Stimulated activated CD8-positive, alpha-beta memory T cell treated with anti-CD3 and anti-CD28 coated beads, Interleukin-4, amount 100 ng/mL, for 1 hour (primary cell): ENCODE measurements around the gene CD79B.
"Not testable (repeated sequence)": the region's sequence is repeated elsewhere in the genome, so short reads cannot be mapped to it uniquely, and the experiment has no call there.

Experiments used
- DNase-seq, 2 donors: peaks; one replicate each; pipeline ENCODE4 v3.0.0-alpha.2; 2020; ENCODE audit warnings: low read depth in 2 of 2, low spot score in 1 of 2

The CD79B gene

DNA sequence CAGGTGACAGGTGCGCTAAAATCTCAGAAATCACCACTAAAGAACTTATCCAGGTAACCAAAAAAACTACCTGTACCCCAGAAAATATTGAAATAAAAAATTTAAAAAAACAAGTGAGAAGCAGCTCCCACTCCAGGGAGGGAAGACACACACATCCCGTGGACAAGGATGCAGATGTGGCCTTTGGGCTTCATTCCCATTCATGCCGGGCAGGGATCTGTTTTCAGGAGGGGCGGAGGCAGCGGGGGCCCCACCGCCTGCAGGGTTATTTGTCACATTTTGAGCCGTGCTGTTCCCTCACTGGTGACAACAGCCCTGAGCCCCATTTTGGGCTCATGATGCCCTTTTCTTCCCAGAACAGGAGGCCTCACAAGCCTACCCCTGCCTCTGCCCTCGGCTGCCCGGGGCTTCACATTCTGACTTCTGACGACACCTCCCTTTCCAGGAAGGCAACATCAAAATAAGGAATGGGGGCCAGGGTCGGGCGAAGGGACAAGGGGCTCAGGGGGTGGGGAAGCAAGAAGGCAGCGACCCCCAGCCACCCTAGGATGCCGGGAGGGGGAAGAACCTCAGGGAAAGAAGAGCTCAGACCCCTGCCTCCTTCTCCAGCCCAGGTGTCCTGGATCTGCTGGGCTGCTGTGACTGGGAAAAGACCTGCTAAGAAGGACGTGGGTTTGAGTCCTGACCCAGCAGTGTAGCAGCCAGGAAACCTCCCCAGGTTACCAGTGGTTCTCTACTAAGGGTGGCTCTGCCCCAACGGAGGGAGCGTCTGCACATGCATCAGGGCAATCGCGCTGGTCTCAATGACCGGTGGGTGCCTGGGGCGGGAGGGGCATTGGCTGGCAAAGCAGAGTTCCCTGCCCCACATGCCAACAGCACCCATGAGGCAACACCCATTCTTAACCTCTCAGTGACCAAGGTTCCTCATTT, 2.3 kb upstream of the CD79B start:
- DNase-seq: no peak

DNA sequence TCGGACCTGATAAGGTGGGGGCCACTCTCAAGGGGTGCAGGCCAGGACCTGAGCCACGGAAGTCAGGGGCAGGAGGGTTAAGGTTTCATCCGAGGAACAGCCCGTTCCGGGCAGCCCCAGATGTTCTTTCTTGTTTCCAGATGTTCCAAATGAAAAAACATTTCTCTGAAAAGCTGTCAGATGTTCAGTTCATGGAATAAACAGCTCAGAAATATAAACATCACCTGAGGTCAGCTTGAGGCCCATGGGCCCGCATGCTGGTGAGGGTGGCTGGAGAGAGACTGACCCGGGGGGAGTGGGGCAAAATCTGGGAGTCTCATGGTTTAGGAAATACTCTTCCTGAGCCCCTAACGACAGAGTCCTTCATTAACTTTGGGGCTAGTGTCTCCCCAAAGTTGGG, 1.5 kb upstream of the CD79B start:
- DNase-seq: no peak

DNA sequence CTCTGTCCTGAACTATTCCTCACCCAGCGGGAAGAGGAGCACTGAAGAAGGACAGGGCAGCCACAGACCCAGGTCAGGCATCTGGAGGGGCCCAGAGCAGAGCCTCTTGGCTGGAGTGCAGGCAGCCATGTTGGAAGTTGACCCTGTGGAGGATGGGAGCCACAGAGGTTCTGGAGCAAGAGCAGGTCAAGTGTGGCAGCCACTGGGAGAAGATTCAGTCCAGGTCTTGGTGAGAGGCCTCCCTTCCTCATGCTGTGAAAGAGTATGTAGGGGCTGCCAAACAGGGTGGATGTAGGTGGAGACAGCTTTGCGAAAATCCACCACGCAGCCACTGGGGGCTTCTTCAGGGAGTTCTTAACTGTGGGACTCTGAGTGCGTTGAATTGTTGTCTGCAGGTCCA, 590 bp upstream of the CD79B start:
- DNase-seq: no peak

DNA sequence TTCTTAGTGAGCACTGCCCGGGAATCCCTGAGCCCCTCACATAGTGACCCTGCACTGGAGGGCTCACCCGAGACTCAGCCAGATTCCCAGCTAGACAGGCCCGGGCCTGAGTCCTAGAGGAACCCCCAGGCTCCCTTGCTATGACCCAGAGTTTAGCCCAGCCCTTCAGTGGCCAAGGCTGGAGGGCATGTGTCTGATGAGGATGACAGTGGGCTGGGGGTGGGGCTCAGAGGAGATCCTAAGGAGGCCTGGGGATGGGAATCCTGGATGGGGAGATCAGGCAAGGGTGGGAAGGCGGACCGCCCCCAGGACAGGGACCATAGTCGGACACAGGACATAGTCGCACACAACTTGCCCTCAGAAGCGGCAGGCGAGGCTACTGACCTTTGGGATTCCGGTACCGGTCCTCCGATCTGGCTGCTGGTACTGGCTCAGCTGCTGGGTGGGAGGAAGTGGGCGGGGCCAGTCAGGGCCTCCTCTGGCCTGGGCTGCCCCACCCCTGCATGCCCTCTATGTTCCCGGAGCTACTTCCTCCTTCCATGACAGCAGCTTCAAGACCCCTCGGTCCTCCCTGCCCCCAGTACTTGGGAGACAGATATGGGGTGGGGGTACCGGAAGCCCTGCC, 1.1 kb downstream of the CD79B start:
- DNase-seq: no peak

DNA sequence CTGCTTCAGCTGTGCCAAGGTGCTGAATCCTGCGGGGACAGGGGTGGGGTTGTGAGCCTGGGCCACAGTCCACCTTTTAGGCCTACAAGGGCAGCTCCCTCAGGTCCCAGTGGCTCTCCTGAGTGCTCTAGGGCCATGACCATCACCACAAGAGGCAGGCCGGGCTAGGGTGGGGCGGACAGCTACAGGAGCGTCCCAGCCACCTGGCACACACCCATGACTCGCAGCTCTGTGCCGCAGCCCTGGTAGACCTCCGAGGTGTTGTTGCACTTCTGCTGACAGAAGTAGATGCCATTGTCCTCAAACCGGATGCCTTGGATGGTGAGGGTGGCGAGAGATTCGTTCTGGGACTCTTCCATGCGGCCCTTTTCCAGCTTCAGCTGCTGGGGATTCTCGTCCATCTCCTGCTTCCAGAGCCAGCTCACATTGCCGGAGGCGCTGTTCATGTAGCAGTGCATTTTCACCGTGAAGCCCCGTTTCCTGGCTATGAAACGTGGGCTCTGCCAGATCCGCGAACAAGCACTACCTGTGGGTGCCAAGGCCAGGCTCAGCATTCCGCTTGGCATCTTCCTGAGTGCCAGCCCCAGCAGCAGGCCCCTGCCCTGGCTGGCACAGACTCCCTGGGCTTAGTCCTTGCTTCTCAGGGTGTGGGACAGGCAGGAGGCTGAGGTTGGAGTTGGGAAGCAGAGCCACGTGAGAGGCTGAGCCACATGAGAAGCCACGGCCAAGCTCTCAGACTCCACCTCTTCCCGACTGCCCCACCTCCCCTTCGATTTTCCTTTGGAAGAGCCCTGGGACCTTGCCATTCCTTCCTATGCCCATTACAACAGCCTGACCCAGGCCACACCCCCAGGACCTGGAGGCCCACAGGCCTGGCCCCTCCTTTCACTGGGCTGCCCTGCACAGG, 2.0 kb downstream of the CD79B start:
- DNase-seq: no peak

DNA sequence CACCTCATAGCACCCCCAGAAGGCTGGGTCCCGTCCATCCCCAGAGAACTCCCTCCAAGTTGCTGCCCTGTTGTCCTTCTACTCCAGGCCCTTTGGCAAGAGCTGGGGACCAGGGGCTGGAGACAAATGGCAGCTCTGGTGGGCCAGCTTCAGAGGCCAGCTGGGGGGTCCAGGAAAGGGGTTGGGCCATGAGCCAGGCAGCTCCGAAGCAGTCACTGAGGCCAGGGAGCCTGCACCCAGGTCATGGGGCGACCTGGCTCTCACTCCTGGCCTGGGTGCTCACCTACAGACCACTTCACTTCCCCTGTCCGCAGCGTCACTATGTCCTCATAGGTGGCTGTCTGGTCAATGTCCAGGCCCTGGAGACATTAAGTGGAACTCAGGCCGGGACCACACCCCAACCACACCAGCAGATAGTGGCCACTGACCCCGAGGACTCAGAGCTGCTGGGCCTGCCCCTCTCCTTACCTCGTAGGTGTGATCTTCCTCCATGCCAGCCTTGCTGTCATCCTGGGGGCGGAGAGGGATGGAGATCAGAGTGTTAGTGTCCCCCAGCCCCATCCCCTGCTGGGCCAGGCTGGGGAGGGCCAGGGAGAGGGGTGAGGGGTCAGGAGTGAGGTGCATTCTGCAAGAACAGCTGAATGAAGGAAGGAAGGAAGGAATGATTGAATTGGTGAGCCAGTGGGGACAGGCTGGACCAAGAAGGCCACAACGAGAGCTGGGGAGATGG, 3.0 kb downstream of the CD79B start:
- no peak for DNase-seq

DNA sequence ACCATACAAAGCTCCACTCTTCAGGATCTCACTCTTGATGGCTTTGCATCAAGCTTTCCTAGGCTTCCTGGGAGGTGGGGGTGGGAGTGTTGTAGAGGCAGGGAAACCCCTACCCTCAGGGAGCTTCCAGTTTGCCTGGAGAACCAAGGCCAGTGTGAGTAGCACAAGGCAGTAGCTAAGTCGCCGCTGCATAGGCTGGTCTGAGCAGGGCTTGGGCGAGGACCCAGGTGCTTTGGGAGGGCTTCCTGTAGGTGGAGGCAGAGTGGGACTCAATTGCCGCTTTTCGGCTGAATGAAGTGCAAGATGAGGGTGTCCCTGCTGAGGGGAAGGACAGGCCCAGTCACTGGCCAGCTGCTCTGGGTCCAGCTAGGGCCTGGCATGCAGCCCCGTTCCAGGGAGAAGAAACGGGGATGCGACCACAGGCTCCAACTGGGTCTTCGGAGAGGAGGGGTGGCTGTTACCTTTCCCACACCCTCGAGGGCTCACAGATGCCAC, 3.9 kb downstream of the CD79B start:
- DNase-seq: no peak

DNA sequence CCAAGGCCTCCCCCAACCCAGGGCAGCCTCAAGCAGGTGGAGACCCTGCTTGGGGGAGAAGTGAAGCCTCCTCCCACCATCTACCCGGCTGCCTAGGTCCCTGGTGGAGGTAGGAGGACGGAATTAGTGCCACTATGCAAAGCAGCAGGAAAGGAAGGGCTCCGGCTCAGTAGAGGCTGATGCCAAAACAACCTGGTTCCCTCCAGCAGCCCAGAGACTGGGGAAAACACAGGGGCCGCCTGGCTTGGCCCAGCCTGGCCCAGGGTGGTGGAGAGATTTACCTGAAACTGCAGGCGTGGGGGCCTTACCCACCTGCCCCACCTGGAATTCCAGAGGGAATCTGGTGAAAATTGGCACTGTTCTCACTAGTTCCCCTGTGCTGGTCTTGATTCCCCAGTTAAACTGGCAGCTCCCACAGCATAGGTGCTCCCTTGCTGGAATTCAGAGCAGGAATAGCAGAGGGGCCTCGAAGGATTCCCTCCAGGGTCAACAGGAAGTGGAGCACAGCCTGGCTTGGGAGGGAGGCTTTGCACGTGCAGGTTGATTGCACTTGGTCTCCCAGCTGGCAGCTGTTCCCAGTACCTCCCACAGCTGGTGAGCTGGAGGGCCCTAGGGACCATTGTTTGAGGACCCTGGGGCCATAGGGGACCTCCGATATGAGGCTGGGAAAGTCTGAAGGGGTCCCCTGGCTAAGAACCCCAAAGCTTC, 4.5 kb downstream of the CD79B start:
- DNase-seq: no peak

DNA sequence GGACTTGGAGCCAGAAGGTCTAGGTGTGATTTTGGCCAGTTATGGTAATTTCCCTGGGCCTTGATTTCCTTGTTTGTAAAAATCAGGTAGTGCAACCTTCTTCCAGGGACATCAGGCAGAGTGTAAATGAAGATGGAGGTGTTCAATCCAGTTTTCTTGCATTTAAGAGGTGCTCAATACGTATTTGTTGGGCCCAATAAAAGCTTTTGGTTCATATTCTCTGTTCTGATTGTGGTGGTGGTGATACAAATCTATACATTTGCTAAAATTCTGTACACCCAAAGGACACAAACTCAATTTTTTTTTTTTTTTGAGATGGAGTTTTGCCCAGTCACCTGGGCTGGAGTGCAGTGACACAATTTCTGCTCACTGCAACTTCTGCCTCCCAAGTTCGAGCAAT, 6.0 kb downstream of the CD79B start:
- no peak for DNase-seq

DNA sequence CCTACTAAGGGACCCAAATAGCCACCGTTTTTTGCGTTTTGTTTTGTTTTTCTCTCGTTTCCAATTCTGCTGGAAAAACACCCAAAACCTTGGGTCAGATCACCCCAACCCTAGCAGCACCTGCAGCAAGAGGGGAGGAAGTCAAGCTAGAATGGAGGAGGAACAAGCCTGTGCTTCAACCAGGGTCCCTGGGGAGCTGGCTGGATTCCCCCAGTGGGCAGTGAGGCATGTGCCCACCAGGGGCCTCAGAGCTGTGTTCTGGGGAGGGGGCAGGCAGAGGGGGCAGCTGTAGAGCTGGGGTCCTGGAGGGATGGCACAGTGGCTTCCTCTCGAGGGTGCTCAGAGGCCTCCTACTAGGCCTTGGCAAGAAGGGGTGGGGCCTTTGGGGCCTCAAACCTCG, 6.5 kb downstream of the CD79B start:
- DNase-seq: no peak

DNA sequence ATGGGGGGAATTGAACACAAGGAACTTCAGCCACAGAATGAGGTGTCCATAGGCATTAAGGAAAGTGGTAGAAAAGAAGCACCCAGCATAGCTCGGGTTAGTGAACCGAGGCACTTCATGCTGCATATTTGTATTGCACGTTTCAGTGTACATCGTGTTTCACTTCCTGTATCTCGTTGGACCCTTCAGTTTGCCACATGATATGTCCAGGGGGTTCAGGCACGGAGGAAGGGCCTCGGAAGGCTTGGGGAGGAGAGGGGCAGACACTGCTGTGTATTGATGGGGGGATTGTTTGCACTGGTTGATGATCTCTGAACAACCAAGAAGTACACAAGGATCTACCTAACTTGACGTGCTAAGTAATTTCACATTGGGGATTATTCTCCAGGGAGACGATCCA, 9.7 kb downstream of the CD79B start:
- DNase-seq: not testable (repeated sequence)

DNA sequence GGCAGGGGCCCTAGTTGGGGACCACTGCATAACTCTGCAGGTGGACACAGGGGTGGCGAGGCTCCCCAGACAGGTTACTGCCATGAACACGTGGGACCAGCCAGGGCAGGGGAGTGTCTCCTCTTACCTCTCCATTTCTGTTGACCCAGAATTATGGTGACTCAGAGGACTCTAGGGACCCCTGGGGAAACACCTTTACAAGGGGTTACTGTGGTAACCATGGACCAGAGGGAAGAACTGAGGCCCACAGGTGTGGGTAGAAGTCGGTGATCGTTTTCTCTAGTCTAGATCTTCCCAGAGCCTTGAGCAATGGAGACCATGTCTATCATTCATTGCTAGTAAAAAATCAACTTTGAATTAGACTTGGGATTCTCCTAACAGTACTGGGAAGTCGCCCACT, 11.4 kb downstream of the CD79B start:
- not testable (repeated sequence) for DNase-seq

DNA sequence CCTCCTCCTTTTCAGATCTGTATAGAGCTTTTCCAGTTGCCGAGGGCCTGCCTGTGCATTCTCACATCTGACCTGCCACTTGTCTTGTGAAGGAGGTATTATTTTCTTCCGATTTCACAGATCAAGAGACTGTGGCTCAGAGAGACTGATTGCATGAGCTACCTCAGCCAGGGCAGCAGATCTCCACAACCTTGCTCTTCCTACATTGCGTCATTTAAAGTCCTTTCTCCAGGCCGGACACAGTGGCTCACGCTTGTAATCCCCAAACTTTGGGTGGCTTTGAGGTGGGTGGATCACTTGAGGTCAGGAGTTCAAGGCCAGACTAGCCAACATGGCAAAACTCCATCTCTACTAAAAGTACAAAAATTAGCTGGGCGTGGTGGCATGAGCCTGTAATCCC, 12.1 kb downstream of the CD79B start:
- not testable (repeated sequence) for DNase-seq

DNA sequence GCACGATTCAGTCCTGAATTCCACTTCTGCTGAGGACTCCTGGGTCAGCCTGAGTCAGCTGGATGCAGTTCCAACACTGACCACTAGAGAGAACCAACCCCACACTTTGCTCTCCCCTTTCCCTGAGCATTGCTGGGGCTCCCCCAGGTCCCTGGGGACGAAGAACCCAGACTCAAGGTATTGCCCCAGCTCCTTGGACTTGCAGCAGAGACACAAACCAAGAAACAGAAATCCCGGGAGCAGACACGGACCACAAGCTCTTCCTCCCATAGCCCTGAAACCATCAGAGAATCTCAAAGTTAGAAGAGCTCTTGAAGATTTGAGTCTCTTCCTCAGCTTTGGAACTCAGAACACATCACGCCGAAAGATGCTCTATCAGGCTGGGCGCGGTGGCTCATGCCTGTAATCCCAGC, 12.8 kb downstream of the CD79B start:
- peak; percentile 28 to 60 for DNase-seq

DNA sequence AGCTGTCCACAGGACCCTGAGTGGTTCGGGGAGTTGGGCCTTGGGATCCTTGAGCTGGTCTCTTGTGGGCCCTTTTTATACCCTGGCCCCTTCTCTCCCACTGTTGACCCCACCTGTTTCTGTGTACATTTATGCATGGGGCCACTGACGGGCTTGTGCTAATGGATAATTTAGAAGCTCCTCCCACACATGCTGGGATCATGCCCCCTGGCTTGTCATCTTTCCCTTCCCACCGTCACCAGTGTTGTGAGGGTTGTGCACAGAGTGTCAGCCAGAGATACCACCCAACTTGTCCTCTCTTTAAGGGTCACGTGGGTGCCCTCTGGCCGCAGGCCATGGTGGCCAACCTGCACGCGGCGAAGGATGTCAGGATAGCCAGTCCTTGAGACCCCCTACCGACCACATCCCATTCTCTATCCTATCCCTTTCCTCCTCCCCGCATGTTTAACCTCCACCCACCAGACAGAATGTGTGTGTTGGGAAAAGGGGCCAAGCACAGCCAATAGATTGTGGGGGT, 13.3 kb downstream of the CD79B start, which contains the start of gene GH1:
TSS of gene GH1 (minus strand) at position 51 of the 517 bp plus-strand sequence. CDS start 63 bp downstream, outside the sequence.
- not testable (repeated sequence) for DNase-seq

DNA sequence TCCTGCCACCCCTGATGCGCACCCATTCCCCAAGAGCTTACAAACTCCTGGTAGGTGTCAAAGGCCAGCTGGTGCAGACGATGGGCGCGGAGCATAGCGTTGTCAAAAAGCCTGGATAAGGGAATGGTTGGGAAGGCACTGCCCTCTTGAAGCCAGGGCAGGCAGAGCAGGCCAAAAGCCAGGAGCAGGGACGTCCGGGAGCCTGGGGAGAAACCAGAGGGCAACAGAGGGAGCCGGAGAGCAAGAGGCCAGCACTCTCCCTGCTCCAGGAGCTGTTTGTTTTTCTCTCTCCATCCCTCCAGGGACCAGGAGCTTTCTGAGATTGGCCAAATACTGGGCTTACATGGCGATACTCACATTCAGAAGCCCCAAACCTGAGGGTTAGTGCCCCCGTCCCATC, 13.8 kb downstream of the CD79B start:
- DNase-seq: no peak

DNA sequence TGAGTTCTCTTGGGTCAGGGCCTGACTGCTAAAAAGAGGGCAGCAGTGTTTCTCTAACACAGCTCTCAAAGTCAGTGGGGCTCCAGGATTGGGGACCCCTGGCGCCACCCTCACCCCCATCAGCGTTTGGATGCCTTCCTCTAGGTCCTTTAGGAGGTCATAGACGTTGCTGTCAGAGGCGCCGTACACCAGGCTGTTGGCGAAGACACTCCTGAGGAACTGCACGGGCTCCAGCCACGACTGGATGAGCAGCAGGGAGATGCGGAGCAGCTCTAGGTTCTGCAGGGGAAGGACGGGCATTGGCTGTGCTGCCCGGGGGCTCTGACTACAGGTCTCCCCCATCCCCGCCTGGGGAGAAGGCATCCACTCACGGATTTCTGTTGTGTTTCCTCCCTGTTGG, 14.5 kb downstream of the CD79B start:
- no peak for DNase-seq

DNA sequence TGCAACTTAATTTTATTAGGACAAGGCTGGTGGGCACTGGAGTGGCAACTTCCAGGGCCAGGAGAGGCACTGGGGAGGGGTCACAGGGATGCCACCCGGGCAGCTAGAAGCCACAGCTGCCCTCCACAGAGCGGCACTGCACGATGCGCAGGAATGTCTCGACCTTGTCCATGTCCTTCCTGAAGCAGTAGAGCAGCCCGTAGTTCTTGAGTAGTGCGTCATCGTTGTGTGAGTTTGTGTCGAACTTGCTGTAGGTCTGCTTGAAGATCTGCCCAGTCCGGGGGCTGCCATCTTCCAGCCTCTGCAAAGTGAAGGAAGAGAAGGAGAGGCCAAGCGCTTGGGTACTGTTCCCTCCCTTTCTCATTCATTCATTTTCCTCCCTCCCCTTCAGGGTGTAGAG, 14.9 kb downstream of the CD79B start:
- not testable (repeated sequence) for DNase-seq

DNA sequence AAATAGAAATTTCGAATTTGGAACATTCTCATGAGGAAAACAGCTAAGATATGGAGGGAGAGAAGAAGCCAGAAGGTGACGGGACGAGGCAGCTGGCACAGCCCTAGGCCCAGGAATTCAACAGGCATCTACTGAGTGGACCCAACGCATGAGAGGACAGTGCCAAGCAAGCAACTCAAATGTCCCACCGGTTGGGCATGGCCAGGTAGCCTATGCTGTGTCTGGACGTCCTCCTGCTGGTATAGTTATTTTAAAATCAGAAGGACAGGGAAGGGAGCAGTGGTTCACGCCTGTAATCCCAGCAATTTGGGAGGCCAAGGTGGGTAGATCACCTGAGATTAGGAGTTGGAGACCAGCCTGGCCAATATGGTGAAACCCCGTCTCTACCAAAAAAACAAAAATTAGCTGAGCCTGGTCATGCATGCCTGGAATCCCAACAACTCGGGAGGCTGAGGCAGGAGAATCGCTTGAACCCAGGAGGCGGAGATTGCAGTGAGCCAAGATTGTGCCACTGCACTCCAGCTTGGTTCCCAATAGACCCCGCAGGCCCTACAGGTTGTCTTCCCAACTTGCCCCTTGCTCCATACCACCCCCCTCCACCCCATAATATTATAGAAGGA, 15.5 kb downstream of the CD79B start:
- DNase-seq: no peak
